ENCODE data around the gene SEMA6A. TPM values are rescaled to one million over a fixed set of nuclear protein-coding genes. Genes with fewer than 3 reads are reported as not detected.
A peak's percentile ranks its signal among the peaks of the same experiment; 100 is the strongest.

Gene SEMA6A
- total RNA-seq, 1 donor from 2014 or later: 6.3 TPM

DNA sequence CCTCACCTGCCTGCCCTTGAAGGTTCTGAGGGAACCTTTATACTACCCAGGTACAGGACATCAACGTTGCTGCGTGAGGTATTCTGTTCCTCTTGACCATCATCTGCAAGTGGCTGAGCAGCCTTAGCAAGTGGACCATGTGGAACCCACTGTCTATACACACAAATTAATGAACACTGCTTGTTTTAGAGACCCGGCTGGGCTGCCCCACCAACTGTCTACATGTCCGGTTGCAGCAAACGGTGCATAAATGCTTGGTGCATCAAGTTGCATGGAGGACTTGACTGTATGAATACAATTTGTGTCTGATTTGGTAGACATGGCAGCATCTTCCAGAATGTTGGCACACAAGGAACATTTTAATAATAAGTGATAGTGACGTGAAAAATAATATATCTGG is 65.8 kb downstream of the SEMA6A start:
- no peak for DNase-seq
- intact Hi-C loops (cut with DNase I): no loop called here
- no peak for ATAC-seq (ENCODE audit: poor library complexity)

DNA sequence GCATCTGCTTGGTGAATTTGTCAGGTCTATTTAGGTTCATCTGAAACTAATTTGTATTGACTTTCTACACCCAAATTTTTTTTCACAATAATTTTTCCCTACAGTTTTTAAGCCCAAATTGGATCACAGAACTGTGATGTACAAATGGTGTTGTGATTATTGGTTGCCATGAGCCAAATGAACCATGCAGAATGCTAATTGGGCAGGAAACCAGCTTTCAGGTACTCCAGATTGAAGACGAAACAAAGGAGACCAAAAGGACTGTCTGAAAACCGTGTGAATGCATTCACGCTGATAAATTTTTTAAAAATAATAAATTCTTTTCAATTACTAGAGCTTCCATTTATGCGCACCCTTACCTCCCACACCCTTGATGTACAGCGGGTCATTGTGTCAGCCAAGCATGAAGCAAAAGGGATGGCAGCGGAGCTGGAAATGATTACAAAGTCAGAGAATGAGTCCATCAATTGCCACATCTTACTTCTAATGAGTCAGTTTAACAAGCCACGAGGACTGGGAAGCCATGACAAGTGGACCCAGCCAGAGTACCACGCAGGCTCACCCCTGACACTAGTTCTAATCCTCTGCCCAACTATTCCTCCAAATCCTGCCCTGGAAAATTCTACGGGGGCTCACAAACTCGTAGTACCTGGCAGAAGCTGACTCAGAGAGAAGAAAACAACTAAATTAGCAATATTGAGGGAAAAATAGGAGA is 66.5 kb downstream of the SEMA6A start:
- ATAC-seq (ENCODE audit: poor library complexity): no peak
- no peak for DNase-seq
- intact Hi-C loops (cut with DNase I): no loop called here

DNA sequence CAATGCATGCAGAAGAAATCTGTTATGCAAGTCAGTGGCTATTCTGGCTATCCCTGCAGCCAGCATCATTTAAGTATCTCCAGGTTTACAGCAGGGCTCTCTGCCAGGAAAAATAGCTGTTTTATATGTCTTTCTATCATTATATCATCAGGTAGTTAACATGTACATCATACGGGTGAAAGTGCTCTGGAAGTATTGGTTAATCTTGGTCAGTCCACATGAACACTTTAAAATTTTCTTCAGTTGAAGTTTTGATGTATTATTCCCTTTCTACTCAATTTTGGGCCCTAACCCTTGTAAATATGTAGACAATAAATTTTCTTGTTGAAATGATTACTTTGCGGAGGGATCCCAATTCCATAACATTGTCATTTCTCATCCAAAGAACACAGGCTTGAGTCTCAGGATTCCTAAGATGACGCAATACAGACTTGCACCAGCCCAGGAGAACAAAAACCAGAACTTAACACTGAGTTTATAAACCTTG is 67.5 kb downstream of the SEMA6A start:
- DNase-seq: no peak
- no peak for ATAC-seq (ENCODE audit: poor library complexity)
- intact Hi-C loops (cut with DNase I): no loop called here

- intact Hi-C loops (cut with DNase I): no loop called here
- DNase-seq (no peak), ATAC-seq (ENCODE audit: poor library complexity) (no peak)
These were observed 68.1 kb downstream of the SEMA6A start for GRCh38 chr5:116506488-116506887.

DNA sequence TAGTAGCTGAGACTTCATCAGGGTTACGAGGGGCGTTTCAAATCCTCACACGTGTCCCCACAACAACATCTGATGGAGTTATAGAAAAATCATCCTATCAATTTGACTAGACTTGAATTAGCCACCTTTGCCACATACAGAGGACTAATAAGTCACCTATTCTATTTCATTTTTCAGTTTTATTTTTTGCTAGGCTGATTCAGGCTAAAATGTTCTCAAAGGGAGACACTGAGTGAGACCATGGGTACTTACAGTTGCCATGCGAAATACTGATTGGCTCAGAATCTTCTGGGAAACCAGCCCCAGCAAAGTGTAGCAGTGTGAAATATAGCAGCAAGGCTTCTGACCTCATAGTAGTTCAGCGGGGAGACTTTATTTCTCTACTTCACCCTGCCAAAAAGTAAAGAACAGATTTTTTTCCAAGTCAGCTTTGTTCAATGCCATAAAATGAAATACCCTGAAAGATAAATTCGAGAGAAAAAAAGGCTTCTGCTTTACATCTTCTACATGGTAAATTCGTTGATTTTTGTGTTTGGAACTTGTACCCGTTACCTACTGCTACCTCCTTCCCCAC is 69.9 kb downstream of the SEMA6A start:
- intact Hi-C loops (cut with DNase I): no loop called here
- DNase-seq (no peak), ATAC-seq (ENCODE audit: poor library complexity) (no peak)

DNA sequence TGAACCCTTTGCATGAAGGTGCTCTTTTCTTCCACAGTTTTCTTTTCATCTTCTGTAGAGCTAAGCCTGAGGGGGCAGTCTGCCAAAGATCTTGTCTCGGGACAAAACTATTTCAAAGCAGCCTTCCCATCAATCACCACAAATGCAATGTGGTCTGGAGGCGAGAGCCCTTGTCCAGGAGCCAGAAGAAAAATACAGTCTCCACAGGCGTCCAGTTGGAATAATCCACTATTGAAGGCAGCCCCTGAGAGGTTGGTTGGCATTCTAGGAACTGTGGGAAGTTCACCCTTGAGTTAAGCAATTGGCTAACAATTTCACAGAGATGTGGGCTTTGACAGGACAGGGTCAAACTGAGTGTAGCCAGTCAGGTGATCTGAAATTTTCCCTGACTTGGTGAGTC is 72.0 kb downstream of the SEMA6A start:
- ATAC-seq (ENCODE audit: poor library complexity) (peak; percentile 20), DNase-seq (no peak)
- intact Hi-C loops (cut with DNase I): no loop called here

- intact Hi-C loops (cut with DNase I): no loop called here
- ATAC-seq (ENCODE audit: poor library complexity) (no peak), DNase-seq (no peak)
These were observed 72.5 kb downstream of the SEMA6A start for GRCh38 chr5:116502138-116502537.

DNA sequence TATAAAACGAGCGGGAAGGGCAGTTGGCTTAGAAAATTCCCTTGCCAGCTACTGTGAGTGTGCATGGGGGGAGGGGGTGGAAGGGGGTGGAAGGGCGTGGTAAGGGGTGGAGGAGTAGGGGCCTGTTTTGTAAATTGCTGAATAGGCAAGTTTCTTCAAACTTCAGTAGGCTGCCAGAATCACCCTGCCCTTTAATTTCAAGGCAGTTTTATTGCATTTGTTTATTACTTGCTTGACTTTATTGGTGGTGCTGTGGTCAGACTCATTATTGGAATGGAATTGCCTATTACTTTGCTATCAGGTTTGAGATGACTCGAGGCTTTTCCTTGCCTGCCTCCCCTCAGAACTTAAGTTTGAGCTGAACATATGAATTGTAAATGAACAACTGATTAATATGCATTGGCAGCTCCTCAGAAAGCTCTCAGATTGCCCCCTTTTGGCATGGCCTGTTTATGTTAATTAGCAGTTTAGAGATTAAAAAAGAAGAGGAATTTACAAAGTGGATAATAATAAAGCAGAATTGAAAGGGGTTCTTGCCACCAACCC is 76.0 kb downstream of the SEMA6A start:
- DNase-seq (no peak), ATAC-seq (ENCODE audit: poor library complexity) (no peak)
- intact Hi-C loops (cut with DNase I): no loop called here

GRCh38 chr5:116497631-116498030 is 77.0 kb downstream of the SEMA6A start:
- ATAC-seq (ENCODE audit: poor library complexity) (no peak), DNase-seq (no peak)
- intact Hi-C loops (cut with DNase I): no loop called here

DNA sequence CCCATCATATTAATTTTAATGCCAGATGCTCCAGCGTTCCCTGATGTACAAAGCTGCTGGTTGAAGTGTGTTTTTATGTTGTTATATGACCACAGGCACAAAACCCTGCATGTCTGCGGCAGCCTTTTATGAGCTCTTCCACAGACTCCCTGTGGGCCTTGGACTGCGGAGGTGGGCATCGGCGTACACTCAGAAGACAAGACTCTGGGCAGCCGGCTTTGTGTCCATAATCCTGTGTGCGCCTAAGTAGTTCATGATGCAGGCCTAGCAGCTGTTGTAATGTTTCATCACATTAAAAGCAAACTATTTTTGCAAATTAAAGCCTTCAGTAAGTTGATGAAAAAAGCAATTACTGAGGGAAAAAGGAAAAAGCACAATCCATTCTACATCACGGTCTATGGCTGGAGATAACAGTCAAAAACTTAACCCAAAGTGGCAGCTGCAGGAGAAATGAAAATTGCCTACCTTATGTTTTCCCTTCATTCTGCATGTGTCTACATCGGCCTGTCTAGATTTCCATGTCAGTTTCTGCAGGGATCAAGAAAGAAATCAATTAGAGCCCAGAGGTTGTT is 78.8 kb downstream of the SEMA6A start:
- intact Hi-C loops (cut with DNase I): no loop called here
- ATAC-seq (ENCODE audit: poor library complexity) (no peak), DNase-seq (no peak)

GRCh38 chr5:116494784-116495450 is 79.7 kb downstream of the SEMA6A start:
- intact Hi-C loops (cut with DNase I): no loop called here
- ATAC-seq (ENCODE audit: poor library complexity): no peak
- DNase-seq: no peak

DNA sequence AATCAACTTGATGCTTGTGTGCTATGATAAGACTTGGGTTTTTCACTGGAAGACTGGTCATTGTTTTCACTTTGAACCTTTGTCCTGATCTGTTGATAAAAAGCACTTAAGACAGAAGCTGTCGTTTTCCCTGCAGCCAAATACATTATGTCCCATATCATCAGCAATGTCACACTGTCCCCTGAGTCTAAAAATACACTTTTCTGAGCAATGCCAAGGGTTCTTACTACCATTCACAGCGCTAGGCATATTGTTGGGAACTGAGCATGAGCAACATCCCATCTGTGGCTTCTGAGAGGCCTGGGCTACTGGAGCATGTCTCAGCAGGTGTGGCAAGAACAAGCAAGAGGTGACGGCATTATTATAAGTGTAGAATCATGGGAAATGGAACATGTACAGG is 81.8 kb downstream of the SEMA6A start:
- intact Hi-C loops (cut with DNase I): no loop called here
- DNase-seq (no peak), ATAC-seq (ENCODE audit: poor library complexity) (peak; percentile 96)

DNA sequence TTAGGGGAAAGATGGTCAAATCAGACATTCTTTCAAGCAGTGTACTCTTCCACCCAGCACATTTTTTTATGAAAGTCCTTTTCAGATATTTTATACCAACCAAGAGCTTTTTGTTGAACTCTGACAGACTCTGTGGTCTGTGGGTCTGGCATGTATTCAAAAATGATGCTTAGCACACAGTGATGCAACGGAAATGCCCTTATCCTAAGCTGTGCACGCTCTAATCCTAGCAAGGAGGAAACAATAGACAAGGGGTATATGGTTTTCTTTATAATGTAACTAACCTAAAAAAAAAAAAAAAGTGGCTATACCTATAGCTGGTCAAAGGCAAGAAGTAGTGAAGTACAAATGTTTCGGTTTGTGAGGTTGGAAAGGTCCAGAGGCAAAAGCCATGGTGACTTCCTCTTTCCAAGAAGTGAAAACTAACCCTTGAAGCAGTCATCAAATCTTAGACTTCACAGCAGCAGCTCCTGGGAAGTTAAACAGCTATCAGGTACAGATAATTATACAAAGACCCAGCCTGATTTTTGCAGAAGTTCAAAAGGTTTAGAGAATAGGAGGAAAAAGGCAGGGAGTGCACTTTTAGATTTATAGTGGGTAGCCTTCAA is 82.5 kb downstream of the SEMA6A start:
- DNase-seq (no peak), ATAC-seq (ENCODE audit: poor library complexity) (peak; percentile 50)
- intact Hi-C loops (cut with DNase I): no loop called here

DNA sequence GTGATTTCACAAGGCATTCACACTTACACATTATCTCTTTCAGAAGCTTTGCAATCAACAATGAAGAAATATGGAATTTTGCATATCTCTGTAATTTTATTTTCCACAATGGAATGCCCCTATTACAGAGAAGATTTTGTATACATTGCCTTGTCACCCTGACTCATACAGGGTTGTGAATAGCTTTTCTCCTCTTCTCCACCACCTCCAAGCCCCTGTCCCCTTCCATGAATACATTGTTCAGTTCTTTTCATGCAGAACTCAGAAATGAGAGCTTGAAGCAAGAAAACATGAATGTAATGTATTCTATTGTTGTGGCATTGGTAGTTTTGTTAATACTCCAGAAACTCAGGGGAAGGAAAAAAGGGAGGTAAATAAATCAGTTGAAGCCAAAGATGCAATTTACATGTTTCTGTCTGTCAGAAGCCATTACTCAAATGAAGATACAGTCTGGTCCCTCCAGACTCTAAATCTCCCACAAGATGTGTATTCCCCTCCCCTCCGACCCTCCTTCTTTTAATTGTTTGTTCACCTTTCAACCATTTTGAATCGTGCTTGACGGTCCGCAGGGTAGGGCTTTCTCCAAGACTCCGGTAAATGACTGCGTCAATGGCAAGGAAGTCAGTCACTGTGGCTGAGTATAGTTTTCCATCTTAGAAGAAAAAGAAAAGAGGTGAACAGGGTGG is 86.1 kb downstream of the SEMA6A start:
- intact Hi-C loops (cut with DNase I): no loop called here
- no peak for DNase-seq
- ATAC-seq (ENCODE audit: poor library complexity): no peak

DNA sequence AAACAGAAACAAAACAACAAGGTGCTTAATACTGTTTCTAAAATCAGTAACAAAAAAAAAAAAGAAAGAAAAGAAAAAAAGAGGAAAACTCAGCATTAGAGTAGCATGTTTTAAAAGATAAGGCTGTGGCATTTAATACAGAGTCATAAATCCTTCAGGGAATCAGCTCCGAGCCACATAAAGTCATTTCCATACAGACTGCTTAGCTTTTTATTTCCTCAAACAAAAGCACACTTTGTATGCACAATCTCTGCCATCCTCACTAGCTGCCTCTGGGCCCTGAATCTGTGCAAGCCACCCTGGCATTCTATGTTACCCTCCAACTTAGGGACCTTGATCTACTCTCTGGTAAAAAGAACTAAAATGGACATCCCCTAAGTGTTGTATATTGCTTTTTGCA is 87.6 kb downstream of the SEMA6A start:
- intact Hi-C loops (cut with DNase I): no loop called here
- DNase-seq: no peak
- no peak for ATAC-seq (ENCODE audit: poor library complexity)

DNA sequence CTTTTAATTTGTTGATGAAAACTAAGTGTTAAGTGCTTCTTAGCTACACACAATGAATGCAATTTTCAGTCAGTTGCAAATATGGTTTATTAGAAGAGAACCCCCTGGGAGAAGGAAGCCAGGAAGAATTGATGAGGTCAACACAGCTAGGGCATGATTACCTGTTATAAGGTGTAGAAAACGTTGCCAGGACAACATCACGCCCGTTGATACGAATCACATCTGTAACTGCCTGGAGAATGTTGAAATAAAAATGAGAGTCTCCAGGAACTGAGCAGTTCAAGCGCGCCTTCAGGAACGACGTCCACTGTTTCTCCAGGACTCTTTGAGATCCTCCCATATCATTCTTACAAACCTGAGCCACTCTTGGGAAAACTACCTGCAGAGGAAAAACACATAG is 88.0 kb downstream of the SEMA6A start:
- ATAC-seq (ENCODE audit: poor library complexity) (no peak), DNase-seq (no peak)
- intact Hi-C loops (cut with DNase I): no loop called here

DNA sequence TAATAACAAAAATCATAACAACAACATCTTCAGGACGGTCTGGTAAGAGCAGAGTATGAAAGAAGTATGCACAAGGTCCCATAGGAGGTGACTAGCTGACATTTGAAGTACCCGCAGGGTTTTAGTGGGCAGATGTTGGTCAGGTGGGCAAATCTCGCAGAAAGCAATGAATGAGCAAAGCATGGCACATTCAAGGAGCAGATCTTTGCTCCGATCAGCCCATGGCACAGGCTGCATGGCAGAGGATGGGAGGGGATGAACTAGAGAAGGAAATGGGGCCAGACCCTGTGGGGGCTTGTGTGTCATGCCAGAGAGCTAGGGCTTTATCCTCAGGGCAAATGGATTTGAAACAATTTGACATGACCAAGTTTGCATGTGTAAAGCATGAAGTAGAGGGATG is 90.0 kb downstream of the SEMA6A start:
- ATAC-seq (ENCODE audit: poor library complexity): no peak
- no peak for DNase-seq
- intact Hi-C loops (cut with DNase I): no loop called here

GRCh38 chr5:116482394-116482793 is 92.2 kb downstream of the SEMA6A start:
- ATAC-seq (ENCODE audit: poor library complexity): no peak
- no peak for DNase-seq
- intact Hi-C loops (cut with DNase I): no loop called here
